HK-2 (cell line): ENCODE data around the gene ABI3BP.
A peak's percentile ranks its signal among the peaks of the same experiment; 100 is the strongest.

Experiments used
- DNase-seq: peaks from one replicate; pipeline ENCODE4 v3.0.0-alpha.2; 2018; ENCODE audit not compliant: unreplicated experiment

ABI3BP gene

DNA sequence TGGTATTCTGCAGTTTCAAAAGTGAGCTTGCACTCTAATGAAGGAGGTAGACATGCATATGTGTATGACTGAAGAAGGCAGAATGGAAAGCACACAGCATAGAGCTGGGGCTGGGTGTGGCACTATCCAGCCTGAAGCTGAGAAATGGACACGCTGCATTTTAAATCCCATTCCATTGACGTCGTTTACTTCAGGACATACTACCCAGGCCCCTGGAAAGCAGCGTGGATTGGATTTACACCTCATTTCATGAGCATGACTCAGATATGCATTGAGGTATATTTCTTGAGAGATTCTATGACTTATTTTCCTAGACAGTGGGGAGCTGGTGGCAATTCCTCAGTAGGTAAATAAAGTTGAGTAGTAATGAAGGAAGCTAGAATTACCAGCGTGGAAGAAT is 101.4 kb downstream of the ABI3BP start:
- DNase-seq = no peak

DNA sequence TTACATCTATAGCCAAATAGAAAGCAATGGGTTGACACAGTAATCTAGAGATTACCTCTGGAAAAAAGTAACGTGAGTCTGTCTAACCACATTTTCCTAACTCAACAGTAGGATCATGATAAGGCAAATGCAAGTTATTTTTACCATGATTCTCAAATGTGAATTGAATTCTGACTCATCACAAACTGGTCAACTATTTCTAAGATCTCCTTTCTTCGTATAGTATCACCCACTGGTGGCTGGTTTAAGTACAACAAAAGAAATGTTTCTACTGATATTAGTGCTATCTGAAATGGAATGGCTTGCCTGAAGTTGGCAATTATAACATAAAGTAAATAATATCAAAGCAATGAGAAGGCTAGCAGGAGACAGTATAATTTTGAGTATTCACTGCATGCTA is 102.2 kb downstream of the ABI3BP start:
- no peak for DNase-seq

DNA sequence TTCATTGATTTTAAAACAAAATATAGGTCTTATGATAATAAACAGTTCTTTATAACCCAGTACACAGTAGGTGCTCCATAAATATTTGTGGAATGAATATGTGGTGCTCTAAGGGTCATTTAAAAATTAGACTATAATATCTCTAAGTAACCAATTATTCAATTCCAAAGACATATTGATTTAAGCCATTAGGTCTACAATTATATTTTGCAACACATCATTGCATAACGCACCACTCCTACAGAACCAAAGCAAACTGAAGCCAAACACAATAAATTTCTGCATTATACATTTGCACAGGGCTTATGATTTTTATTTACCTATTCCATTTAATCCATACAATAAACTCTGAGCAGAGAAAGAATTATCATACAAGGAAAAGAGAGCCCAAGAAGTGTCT is 104.3 kb downstream of the ABI3BP start:
- DNase-seq = no peak

DNA sequence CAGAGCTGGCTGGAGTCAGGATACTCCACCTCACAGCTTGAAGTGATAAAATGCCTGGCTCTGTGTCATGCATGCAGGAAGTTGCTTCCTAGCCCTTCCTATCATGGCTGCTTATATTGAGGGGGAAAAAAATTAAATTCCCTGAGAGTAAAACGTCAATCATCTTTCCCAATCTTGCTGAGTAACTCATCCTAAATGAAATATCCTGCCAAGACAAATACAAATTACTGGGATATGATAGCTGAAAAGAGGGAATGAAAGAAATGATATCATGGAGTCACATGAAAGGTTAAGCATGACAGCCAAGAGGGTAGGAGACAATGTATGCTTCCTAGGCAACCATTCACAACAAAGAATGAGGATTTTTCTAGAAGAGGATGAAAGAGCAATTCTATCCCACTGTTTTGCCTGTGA is 110.6 kb downstream of the ABI3BP start:
- DNase-seq = no peak

DNA sequence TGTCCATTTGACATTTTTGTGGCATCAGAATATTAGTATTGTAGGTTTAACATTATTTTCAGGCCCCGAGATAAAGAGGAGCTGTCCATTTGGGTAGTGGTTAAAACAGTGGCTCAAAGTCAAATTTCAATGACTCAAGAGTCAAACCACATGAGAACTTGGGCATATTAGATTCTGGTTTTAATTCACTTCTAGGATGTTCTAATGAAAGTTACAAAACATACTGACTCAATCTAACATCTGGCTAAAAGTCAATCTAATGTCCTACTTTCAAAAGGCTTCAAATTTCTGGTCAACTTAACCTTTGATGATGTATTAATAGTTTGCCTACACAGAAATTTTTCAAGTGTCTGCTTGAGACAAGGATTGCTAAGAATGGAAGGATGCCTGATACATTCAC is 112.4 kb downstream of the ABI3BP start:
- DNase-seq = no peak

DNA sequence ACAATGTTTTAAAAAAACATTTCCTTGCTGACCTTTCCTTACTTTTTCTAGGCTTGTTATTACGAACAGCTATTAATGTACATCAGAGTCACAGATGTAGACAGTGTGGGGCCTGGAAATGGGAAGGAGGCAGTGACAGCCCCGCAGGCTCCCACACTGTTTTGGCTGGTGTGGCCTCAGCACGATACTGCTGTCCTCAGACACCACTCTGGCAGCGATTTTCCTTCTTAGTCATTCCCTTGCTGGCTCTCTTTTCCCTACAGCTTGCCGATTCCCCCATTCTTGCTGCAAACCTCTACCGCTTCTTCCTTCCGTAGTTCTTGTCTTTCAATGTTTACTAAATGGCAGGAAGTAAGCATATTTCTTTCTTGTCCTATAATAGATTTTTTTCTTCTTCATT is 113.1 kb downstream of the ABI3BP start:
- DNase-seq = no peak

DNA sequence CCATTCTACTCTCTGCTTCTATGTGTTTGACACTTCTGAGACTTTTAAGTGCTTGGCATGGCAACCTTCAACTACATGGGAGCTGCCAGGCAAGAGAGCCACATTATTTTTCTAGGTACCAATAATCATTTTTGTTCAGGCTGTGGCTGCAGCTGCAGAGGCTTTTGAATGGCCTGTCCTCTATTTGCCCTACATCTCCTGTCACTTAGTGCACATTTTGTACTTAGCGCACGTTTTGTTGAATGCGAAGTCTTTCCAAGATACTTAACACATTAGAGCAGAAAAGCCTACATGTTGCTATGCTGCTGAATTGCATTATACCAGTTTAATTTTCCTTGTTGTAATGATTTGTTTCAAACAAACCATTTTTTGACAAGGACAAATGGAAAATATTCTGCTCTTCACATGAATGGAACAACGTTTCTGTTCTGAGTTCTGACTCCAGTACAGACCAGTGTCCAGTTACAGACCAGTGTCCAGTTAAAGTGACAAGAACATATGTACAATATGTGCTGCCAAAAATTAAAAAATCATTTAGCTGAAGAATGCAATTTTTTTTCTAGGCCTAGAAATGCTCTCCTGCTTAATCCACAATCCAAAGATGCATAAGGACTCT is 113.9 kb downstream of the ABI3BP start:
- DNase-seq = no peak

DNA sequence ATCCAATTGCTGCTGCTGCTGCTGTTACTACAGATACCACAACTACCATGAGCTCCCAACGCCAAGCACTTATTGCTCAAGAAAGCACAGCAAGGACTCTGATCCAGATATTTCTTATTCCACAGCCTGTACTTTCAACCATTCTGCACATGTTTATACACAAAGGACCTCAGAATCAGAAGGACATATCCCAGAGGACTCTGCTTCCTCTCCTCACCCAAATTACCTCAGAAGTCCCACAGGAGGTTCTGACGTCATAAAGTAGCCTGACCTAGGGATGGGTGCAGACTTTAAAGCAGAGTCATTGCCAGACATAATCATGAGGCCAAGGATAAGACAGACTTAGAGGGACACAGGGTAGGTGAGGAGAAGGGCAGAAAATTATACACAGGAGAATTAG is 115.9 kb downstream of the ABI3BP start:
- no peak for DNase-seq

DNA sequence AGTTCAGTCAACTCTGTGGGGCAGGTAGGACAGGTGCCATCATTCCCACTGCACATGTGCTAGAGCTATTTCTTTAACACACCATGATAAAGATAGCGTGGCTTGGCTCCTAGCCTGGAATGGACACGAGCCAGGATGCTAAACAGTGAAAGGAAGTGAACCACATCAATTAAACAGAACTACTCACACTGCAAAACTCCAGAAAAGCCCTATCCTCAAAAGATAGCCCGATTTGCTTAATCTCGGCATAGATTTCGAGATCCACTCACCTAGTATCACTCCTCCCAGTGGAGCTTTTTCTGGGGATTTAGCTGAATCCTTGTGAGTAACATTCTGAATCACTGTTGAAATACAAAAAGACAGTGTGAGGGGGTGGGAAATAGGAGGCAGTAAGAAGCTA is 118.0 kb downstream of the ABI3BP start:
- peak; percentile 18 for DNase-seq

DNA sequence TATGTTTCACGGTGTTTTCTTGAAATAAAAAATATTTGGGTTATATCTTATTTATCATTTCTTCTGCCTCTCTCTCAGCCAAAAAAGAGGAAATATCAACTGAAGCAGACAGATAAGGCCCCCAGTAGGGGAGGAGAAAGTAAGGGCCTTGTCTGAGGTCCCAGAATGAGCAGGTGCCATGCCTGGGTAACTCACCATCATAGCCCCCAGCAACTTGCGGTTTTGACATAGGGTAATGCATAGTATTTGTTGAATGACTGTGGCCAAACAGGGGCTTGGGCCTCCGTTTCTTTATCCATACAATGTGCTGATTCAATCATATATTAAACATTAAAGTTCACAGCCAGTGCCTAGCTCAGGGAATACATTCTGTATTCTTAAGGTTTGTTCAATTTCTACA is 119.6 kb downstream of the ABI3BP start:
- no peak for DNase-seq

DNA sequence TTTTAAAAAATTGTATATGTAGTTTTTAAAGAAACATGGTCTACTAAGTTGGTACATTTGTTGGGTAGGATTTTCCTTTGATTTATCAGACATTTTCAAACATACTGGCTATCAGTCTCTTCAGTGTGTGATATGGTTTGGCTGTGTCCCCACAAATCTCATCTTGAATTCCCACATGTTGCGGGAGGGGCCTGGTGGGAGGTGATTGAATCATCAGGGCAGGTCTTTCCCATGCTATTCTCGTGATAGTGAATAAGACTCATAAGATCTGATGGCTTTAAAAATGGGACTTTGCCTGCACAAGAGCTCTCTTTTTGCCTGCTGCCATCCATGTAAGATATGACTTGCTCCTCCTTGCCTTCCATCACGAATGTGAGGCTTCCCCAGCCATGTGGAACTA is 121.9 kb downstream of the ABI3BP start:
- no peak for DNase-seq

DNA sequence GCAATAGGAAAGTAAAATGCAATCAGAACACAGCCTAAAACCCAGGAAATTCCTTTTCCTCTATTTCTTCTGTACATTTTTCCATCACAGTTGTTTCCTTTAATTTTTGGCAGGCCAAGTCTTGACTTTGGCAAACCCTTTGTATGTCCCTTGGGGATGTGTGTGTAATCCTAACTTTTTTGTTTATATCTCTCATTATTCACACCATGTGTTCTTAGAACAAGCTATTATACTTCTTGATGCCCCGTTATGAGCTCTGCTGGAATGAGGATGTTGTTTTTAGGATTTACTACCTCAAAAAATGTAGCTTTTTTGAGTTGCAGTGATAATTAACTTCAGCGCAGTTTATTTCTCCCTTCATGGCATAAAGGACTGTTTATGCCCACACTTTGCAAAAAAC is 123.4 kb downstream of the ABI3BP start:
- DNase-seq = no peak

DNA sequence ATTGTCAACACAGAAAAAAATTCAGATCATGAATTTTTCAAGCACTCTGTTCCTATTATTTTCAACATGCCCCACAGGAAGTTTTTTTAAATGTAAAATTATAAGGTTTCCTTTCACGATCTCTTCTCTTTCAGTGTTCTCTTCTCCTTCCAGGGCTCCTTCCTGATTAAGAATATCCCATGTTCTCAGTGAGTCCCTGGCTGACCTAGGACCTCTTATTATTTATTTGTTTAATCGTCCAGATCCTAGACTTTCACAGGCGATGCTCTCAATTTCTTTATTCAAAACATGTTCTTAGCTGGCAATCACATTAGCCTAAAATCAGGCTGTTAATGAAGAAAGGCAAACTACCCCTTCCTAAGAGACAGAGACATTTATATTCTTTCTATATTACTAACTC is 124.3 kb downstream of the ABI3BP start:
- no peak for DNase-seq

DNA sequence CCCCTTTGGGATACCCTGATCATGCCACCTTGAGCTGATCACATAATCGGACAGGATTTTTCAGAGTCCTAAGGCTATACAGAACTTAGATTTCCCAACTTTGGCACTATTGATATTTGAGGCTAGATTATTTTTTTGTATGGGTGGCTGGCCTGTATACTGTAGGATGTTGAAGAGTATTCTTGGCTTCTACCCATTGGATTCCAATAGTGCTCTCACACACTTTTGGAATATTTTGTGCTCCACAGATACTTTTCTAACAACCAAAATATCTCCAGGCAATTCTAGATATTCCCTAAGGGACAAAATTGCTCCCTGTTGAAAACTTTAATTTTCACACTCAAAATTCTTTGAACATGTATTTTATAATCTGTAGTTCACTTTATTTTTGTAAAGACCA is 125.1 kb downstream of the ABI3BP start:
- no peak for DNase-seq

DNA sequence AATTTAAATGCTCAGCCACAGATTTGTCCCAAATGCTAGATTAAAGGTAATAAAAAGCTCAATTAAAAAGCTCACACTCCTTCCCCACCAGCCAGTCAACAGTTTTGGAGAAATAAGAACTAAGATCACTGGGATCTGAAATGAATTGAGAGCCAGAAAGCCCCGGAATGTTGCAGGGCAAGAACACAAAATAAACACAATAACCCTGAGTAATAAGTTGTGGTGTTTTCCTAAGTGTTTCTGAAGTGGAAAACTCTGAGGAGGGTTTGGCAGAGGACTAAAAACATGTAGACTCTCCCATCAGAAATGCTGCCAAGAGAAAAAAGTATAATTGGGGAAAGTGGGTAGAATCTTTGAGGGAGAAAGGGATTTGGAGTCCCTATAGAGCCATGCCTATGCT is 127.8 kb downstream of the ABI3BP start:
- no peak for DNase-seq

DNA sequence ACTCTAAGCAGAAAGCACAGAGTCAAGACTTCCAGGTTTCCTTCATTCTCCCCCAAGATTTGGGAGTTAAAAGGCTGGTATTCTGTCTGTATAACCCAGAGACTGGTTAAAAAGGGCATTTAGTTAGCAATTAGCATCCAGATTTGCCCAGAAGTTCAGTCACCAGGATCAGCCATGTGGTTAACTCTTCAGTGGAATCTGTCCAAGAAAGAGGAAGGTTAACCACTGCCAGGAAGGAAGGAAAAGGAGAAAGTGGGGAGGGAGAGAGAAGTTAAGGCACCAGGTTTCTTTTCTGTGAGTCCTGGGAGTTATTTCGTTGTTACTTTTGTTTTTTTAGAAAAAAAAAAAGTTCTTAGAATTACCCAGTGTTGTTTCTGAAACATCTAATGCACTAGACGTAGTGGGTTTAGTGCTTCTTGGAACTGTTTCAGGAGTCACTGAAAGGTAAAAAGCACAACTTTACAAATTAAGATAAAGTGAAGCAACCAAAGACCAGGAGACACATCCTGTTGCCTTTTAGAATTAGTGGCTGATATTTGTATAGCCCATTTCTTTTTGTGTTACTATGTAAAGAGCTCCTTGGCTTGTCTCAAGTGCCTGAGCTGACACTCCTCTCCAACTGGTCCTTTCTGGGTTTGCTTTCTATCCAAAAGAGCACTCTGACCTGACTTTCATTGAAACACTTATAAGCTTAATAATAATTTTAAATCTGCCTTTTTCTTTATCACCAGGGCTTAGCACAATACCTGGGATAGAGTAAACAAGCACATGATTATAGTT is 128.6 kb downstream of the ABI3BP start:
- no peak for DNase-seq

DNA sequence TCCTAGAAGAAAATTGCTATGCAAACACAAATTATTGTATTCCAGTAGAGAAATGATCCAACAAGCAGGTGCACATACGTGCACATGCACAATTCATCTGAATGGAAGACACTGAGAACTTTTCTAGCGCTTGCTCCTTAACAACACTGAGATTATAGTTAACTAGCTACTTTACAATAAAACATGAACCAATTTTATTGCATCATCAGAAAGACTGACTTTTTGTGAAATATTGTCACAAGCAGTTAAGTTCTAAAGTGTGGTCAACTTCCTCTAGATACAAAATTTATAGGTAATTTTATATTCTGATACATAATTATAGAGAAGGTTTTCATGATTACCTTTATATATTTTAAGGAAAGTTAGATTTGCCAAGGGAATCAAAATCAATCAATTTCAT is 135.4 kb downstream of the ABI3BP start:
- no peak for DNase-seq

DNA sequence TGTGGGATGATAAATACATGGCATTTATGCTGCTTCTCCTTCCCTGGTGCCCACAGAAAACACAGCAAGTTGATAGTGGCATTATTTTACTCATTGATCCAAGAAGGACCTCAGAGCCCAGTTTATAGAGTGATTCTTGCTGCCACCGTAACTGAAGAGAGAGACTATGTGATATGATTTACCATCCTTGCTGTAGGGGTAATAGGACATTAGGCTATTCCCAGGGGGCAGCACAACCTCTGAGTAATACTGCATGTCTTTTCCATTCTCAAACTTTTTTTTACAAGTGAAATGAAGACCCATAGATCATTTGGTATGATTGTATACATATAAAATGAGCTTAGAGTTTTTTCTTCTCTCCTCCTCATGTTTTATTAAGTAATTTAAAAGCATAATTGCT is 136.4 kb downstream of the ABI3BP start:
- DNase-seq = no peak

DNA sequence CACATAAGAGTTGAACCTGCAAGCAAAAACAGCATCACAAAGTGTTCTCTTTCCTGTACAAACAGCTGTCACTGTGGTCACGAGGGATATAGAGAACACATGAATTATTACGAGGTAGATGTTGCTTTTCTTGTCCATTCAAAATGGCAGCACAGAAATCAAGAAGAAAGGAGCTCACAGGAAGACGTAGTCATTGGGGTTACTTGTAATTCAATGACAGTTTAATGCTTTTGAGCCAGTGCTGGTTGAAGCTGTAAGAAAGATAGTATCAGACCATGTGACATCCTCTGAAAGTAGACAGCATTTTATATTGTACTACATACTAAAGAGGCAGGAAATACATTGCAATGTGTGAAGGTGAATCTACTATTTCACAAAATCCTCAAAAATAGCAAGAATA is 140.4 kb downstream of the ABI3BP start:
- DNase-seq = no peak

DNA sequence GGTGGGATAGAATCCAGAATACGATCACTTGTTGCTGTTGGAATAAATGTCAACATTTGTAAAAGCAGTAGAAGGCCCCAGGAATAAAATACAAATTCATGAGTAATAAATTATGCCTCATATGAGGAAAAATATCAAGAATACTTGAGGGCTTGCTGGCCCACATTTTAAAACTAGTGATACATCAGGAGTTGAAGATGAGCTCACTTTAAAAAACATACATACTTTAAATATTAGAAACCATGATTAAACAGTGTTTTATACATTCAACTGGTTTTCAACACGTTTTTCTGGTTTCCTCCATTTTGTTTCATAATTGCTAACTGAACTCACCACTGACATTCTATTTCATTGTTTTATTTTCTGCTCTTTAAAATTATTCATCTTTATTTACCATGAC is 142.5 kb downstream of the ABI3BP start:
- DNase-seq = no peak

DNA sequence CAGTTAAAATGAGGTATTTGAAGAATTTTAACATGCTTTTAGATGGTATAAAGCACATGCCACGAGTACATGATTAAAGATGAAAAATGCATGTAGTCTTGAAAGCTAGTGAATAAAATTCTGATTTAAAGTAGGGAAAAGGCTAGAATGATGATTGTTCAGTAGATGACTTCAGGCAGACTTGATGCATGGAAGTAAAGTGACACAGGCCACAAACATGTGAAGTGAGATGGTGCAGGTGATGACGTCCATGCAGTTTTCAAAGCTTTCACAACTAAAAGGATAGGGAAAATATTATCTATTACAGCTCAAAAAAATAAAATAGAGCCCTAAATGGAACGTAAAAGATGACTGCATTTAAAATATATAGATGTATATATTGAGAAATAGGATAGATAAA is 143.1 kb downstream of the ABI3BP start:
- no peak for DNase-seq

DNA sequence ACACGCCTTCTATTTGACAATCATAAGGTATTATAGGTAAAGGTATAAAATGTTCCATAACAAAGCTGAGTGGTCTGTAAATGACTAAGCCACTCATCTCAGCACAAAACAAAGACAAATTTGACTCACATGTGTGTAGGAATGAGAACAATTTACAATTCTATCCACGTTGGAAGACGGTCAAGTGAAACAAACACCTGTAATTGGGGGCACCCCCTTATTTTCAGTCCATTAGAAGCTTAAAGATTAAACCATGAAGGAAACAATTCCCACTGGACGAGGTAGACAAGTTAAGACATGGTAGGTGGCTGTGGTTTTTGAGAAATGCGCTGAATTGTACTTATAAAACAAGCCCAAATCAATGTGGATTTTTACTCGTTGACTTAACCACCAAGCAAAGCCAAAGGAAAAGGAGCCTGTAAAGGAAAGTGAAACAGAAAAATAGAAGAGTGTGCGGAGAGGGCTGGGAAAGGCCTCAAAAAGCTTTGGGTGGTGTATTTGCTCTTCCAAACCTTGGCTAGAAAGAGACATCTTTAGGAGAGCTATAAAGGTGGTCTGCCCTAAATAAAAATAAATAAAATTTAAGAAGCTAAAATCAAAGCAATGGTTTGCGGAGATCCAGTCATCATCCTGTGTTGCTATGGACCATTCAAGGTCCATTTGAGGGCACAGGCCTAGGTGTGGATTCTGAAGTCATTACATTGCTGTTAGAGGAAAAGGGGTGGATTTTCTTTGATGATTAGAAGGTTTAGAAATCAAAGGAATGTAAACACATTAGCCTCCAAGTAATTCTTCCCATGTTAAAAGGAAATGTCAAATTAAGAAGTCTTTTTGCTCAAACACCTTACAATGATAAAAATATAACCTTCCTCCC is 148.9 kb downstream of the ABI3BP start:
- peak; percentile 13 for DNase-seq

DNA sequence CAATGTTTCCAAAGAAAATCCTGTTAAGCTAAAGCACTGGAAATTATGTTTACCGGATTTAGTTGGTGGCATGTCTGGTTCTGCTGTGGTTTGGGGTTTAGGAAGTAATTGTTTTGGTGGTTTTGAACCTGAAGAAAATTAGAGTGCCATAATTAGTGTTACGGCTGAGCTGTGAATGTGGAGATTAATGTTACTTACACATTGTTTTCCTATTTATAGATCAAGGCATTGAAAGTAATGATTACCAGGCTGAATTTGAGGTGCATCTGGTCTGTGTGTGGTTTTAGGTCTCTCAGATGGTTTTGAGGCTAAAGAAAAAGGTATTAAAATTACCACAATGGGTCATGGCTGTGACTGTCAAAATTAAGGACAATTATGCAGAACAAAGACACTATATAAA is 155.1 kb downstream of the ABI3BP start:
- DNase-seq = no peak
